Neural progenitor cell (in vitro differentiated cells): ENCODE results near the gene PERM1.

ENCODE experiments used
- EZH2 ChIP-seq: fragments of 200-600 bp; sonication (generic); IDR thresholded peaks from 2 replicates; pipeline ENCODE4 v1.6.1; 2017; ENCODE audit warnings: antibody characterized with exemption, mild to moderate bottlenecking, moderate library complexity
- EZH2phosphoT487 ChIP-seq: fragments of 200-600 bp; sonication (generic); IDR thresholded peaks from 2 replicates; pipeline ENCODE4 v1.6.1; 2017; ENCODE audit warnings: antibody characterized with exemption
- TF ChIP-seq, protein P1 (sequence below): fragments of 200-600 bp; sonication (generic); IDR thresholded peaks from 2 replicates; pipeline ENCODE4 v1.5.1; 2017; ENCODE audit warnings: antibody characterized with exemption, mild to moderate bottlenecking

- TF ChIP-seq, protein P1, sequence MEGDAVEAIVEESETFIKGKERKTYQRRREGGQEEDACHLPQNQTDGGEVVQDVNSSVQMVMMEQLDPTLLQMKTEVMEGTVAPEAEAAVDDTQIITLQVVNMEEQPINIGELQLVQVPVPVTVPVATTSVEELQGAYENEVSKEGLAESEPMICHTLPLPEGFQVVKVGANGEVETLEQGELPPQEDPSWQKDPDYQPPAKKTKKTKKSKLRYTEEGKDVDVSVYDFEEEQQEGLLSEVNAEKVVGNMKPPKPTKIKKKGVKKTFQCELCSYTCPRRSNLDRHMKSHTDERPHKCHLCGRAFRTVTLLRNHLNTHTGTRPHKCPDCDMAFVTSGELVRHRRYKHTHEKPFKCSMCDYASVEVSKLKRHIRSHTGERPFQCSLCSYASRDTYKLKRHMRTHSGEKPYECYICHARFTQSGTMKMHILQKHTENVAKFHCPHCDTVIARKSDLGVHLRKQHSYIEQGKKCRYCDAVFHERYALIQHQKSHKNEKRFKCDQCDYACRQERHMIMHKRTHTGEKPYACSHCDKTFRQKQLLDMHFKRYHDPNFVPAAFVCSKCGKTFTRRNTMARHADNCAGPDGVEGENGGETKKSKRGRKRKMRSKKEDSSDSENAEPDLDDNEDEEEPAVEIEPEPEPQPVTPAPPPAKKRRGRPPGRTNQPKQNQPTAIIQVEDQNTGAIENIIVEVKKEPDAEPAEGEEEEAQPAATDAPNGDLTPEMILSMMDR: no peak
- TF ChIP-seq EZH2: no peak
- TF ChIP-seq EZH2phosphoT487: no peak
These were observed 16.3 kb downstream of the PERM1 start for GRCh38 chr1:965526-966134.
